ENCODE data around the gene TFF3. TPM values are rescaled to one million over a fixed set of nuclear protein-coding genes. Genes with fewer than 3 reads are reported as not detected.

The TFF3 gene
- total and polyA plus RNA-seq, 10 of the 15 experiments (the other 5 are each of a cell fraction or from before 2014, with no cell fraction given), result not detected

- TF ChIP-seq ZBTB11 (CRISPR knock-in tag; IDR thresholded peaks at IDR 0.05) (no peak), BRCA1 (IDR thresholded peaks at IDR 0.05; ENCODE audit: low read depth, low read length) (no peak), TCF12 (IDR thresholded peaks at IDR 0.05; ENCODE audit: low read depth, low read length) (no peak), ZNF274 (IDR thresholded peaks at IDR 0.05; ENCODE audit: insufficient read depth, insufficient read length) (no peak)
Measured at GRCh38 chr21:42266971-42267556, 48.1 kb downstream of the TFF3 start (continued).

GRCh38 chr21:42265231-42265812, 49.9 kb downstream of the TFF3 start:
- no peak overlapping the region for H3K4me2 ChIP-seq (ENCODE audit: control insufficient read depth, insufficient read depth)
- H2AFZ ChIP-seq (ENCODE audit: control insufficient read depth, low read depth, low read length), result no peak overlapping the region
- FAIRE-seq, result no peak
- DNase-seq (ENCODE audit: low read depth, low spot score), result no peak
- H3K4me1 ChIP-seq (ENCODE audit: control insufficient read depth, insufficient read depth, low read length), result no peaks in the 10 kb centered on the region
- no peaks in the 10 kb centered on the region for H3K9me3 ChIP-seq (replicated peaks; ENCODE audit: control insufficient read depth, insufficient read depth, low read length)
- intact Hi-C loops (cut with micrococcal nuclease; ENCODE audit: unreplicated experiment), result no loop called here
- no TSS peak for BruUV-seq (replicated peaks)
- RAD21 ChIA-PET (ENCODE audit: unreplicated experiment), result no interaction called here
- ATAC-seq, result no peak
- CTCF ChIA-PET, result no interaction called here
- in situ Hi-C loops (cut with MboI), result no loop called here
- no peaks in the 10 kb centered on the region; a peak in 1 of 4 replicates for H3K27me3 ChIP-seq (replicated peaks in 1 of 2; ENCODE audit: control insufficient read depth in 2 of 2, insufficient read depth in 2 of 2, low read length in 1 of 2)
- H3K36me3 ChIP-seq (ENCODE audit: control insufficient read depth in 2 of 2, insufficient read depth in 2 of 2, low read length in 1 of 2), result no peaks in the 10 kb centered on the region; a peak in 1 of 4 replicates
- H3K27ac ChIP-seq (ENCODE audit: control insufficient read depth, insufficient read depth), result no peak overlapping the region
- POLR2A ChIA-PET, result no interaction called here
- 57% methylated on average over 12 of the region's 12 CpGs for WGBS (ENCODE audit: insufficient coverage, insufficient replicate concordance, low lambda C conversion rate, missing lambda C conversion rate)
- no peak overlapping the region for H3K9ac ChIP-seq (ENCODE audit: control insufficient read depth, insufficient read depth, low read length)
- H3K4me3 ChIP-seq, result no peak overlapping the region
- H3K79me2 ChIP-seq (ENCODE audit: control insufficient read depth, insufficient read depth, low read length), result no peaks in the 10 kb centered on the region
- H4K20me1 ChIP-seq (ENCODE audit: control insufficient read depth, insufficient read depth), result no peaks in the 10 kb centered on the region
- SMC1A ChIA-PET (ENCODE audit: uncharacterized antibody, unreplicated experiment), result no interaction called here
- TF ChIP-seq PKNOX1 (IDR thresholded peaks at IDR 0.05) (no peak), WRNIP1 (IDR thresholded peaks at IDR 0.05; ENCODE audit: borderline replicate concordance, low read depth, low read length) (no peak), STAT3 (IDR thresholded peaks at IDR 0.05; ENCODE audit: low read depth, low read length) (no peak), ATF7 (IDR thresholded peaks at IDR 0.05; ENCODE audit: low read depth) (no peak), ZNF687 (IDR thresholded peaks at IDR 0.05) (no peak), CEBPZ (IDR thresholded peaks at IDR 0.05; ENCODE audit: low read depth, low read length) (no peak)

Measured in GM12878 (cell line).